Measurements from ENCODE around the gene OR8B4.
A peak's percentile ranks its signal among the peaks of the same experiment; 100 is the strongest.
"Not testable (repeated sequence)": the region's sequence is repeated elsewhere in the genome, so short reads cannot be mapped to it uniquely, and the experiment has no call there.

The OR8B4 gene

GRCh38 chr11:124403186-124403585 lies 21.5 kb downstream of the OR8B4 start:
- not testable (repeated sequence) for DNase-seq

GRCh38 chr11:124402326-124402922 lies 22.2 kb downstream of the OR8B4 start:
- DNase-seq = peak; percentile 30

- no peak for DNase-seq
These were observed 25.7 kb downstream of the OR8B4 start, which contains the start of gene OR8B3 for GRCh38 chr11:124398924-124399323. OR8B3 (minus strand) TSS chr11:124399024; CDS start chr11:124397351, 1,673 bp downstream.

- DNase-seq = not testable (repeated sequence)
These were observed 27.8 kb downstream of the OR8B4 start for GRCh38 chr11:124396847-124397246.

- no peak for DNase-seq
These were observed 30.3 kb downstream of the OR8B4 start for GRCh38 chr11:124394408-124394807.

GRCh38 chr11:124384399-124384798 lies 40.3 kb downstream of the OR8B4 start, which contains the start of gene OR8B2:
OR8B2 (minus strand) TSS chr11:124384499; CDS start chr11:124383343, 1,156 bp downstream.
- no peak for DNase-seq

GRCh38 chr11:124382857-124383256 lies 41.8 kb downstream of the OR8B4 start:
- not testable (repeated sequence) for DNase-seq

- no peak for DNase-seq
These were observed 44.1 kb downstream of the OR8B4 start for GRCh38 chr11:124380585-124380984.

GRCh38 chr11:124376280-124376679 lies 48.4 kb downstream of the OR8B4 start:
- no peak for DNase-seq

Data from CD4-positive, alpha-beta T cell treated with Interleukin-15 for 1 hour (primary cell).